A549 (cell line): ENCODE measurements around the gene DSC2. TPM values are rescaled to one million over a fixed set of nuclear protein-coding genes. Genes with fewer than 3 reads are reported as not detected.
A peak's percentile ranks its signal among the peaks of the same experiment; 100 is the strongest.

ENCODE experiments used
- ATAC-seq, 2 experiments: fragments of 200-7000 bp in 1 of 2; fragments of >200 bp in 1 of 2; cut with Nextera tagmentation in 1 of 2; cut with Tn5 transposase in 1 of 2; 3 replicates each; pipeline versions ENCODE4 v1.8.0 to v1.9.1; 2018 to 2020; ENCODE audit warnings: mild to moderate bottlenecking in 1 of 2, moderate library complexity in 1 of 2
- CTCF ChIA-PET: fragments of 300-600 bp; sonication (Branson Sonifier 250); formaldehyde crosslinking; extraction: SDS; loops from one replicate; lab custom pipeline; 2021; ENCODE audit warnings: antibody characterized with exemption, inconsistent platforms; lab: Yijun Ruan, JAX
- POLR2A ChIA-PET: fragments of 350-600 bp; formaldehyde crosslinking; extraction: SDS; loops from one replicate; lab custom pipeline; 2021; ENCODE audit warnings: antibody characterized with exemption, inconsistent platforms; lab: Yijun Ruan, JAX
- DNase-seq, 2 experiments: peaks; one replicate each; pipeline versions ENCODE4 v3.0.0 to v3.0.0-alpha.2; 2011 to 2016; ENCODE audit warnings: low read depth in 1 of 2, low spot score in 1 of 2
- FAIRE-seq: peaks from 2 replicates; lab custom pipeline; 2011; peaks lifted over from hg19 to GRCh38; lab: Jason Lieb, UNC
- H3K27ac ChIP-seq, 2 experiments: fragments of >200 bp; sonication (Bioruptor Twin); formaldehyde crosslinking; 3 replicates each; pipeline ENCODE4 v1.5.1; 2016 to 2017
- H3K4me1 ChIP-seq: fragments of >200 bp; sonication (Bioruptor Twin); formaldehyde crosslinking; 3 replicates; pipeline ENCODE4 v1.6.1; 2016
- H3K4me2 ChIP-seq: fragments of >200 bp; sonication (Bioruptor Twin); formaldehyde crosslinking; 3 replicates; pipeline ENCODE4 v1.6.1; 2016
- H3K4me3 ChIP-seq: fragments of >200 bp; sonication (Bioruptor Twin); formaldehyde crosslinking; 3 replicates; pipeline ENCODE4 v1.5.1; 2016
- H3K9me3 ChIP-seq: fragments of >200 bp; sonication (Bioruptor Twin); formaldehyde crosslinking; 3 replicates; pipeline ENCODE4 v1.6.1; 2016
- BHLHE40 ChIP-seq: IDR thresholded peaks from 2 replicates; pipeline ENCODE4 v1.6.1; 2012; ENCODE audit warnings: low read depth, low read length, inconsistent platforms
- CHD4 ChIP-seq: fragments of 200-600 bp; sonication (generic); IDR thresholded peaks from 2 replicates; pipeline ENCODE4 v1.6.1; 2016; ENCODE audit warnings: antibody characterized with exemption, mild to moderate bottlenecking, borderline replicate concordance
- EHF ChIP-seq: fragments of 250-450 bp; sonication (Bioruptor Pico); IDR thresholded peaks from 2 replicates; pipeline ENCODE4 v1.5.0; 2020; ENCODE audit warnings: mild to moderate bottlenecking
- FOSL2 ChIP-seq, 2 experiments: fragments of 450-650 bp in 1 of 2; fragments of >200 bp in 1 of 2; sonication (Bioruptor Twin) in 1 of 2; formaldehyde crosslinking; IDR thresholded peaks; 2 replicates each; pipeline versions ENCODE4 v1.5.0 to v1.6.1; 2016 to 2020; ENCODE audit warnings: mild to moderate bottlenecking in 1 of 2, moderate library complexity in 1 of 2
- GATA3 ChIP-seq: IDR thresholded peaks from 2 replicates; pipeline ENCODE4 v1.6.1; 2012; ENCODE audit warnings: borderline replicate concordance
- HEYL ChIP-seq: fragments of 250-450 bp; sonication (Bioruptor Pico); IDR thresholded peaks from 2 replicates; pipeline ENCODE4 v1.8.0; 2021; ENCODE audit warnings: mild to moderate bottlenecking, moderate library complexity
- HOXA7 ChIP-seq: fragments of 250-450 bp; sonication (Bioruptor Pico); IDR thresholded peaks from 2 replicates; pipeline ENCODE4 v1.5.0; 2020; ENCODE audit warnings: mild to moderate bottlenecking, moderate library complexity
- HOXB13 ChIP-seq: fragments of 250-450 bp; sonication (Bioruptor Pico); IDR thresholded peaks from 2 replicates; pipeline ENCODE4 v1.5.0; 2020; ENCODE audit warnings: low read depth, mild to moderate bottlenecking, moderate library complexity
- JUN ChIP-seq, 2 experiments: fragments of >200 bp; sonication (Bioruptor Twin); formaldehyde crosslinking; IDR thresholded peaks; 2 replicates in 1 of 2; 3 replicates in 1 of 2; pipeline ENCODE4 v1.6.1; 2016 to 2017
- KDM5A ChIP-seq: fragments of 200-600 bp; sonication (generic); IDR thresholded peaks from 2 replicates; pipeline ENCODE4 v1.6.1; 2016; ENCODE audit warnings: antibody characterized with exemption, mild to moderate bottlenecking
- MAFK ChIP-seq: fragments of 450-650 bp; IDR thresholded peaks from 2 replicates; pipeline ENCODE4 v1.6.1; 2014; ENCODE audit not compliant: partially characterized antibody
- NFE2L2 ChIP-seq: fragments of 150-350 bp; conservative IDR thresholded peaks from 2 replicates; pipeline ENCODE4 v1.6.1; 2014; ENCODE audit warnings: low read length
- POLR2A ChIP-seq: IDR thresholded peaks from 2 replicates; pipeline ENCODE4 v1.6.1; 2012; ENCODE audit warnings: mild to moderate bottlenecking, low read length
- RCOR1 ChIP-seq: fragments of 150-350 bp; IDR thresholded peaks from 2 replicates; pipeline ENCODE4 v1.6.1; 2014; ENCODE audit warnings: antibody characterized with exemption, low read length, low read depth
- RFX5 ChIP-seq: fragments of 450-650 bp; IDR thresholded peaks from 2 replicates; pipeline ENCODE4 v1.7.1; 2014; ENCODE audit warnings: antibody characterized with exemption, mild to moderate bottlenecking, moderate library complexity
- RNF2 ChIP-seq: fragments of 200-600 bp; sonication (generic); IDR thresholded peaks from 2 replicates; pipeline ENCODE4 v1.6.1; 2016; ENCODE audit warnings: low read depth, mild to moderate bottlenecking, antibody characterized with exemption, moderate library complexity, borderline replicate concordance
- SMC3 ChIP-seq: fragments of >200 bp; sonication (Bioruptor Twin); formaldehyde crosslinking; IDR thresholded peaks from 3 replicates; pipeline ENCODE4 v1.6.1; 2018; ENCODE audit warnings: inconsistent platforms
- SREBF2 ChIP-seq: fragments of 450-650 bp; IDR thresholded peaks from 2 replicates; pipeline ENCODE4 v1.6.1; 2014; ENCODE audit warnings: mild to moderate bottlenecking, moderate library complexity
- TP53 ChIP-seq: fragments of 250-450 bp; sonication (Bioruptor Pico); IDR thresholded peaks from 2 replicates; pipeline ENCODE4 v1.5.0; 2021; ENCODE audit warnings: mild to moderate bottlenecking, moderate library complexity
- ZSCAN20 ChIP-seq: fragments of 250-450 bp; sonication (Bioruptor Pico); IDR thresholded peaks from 2 replicates; pipeline ENCODE4 v1.8.0; 2022; ENCODE audit warnings: mild to moderate bottlenecking, moderate library complexity
- WGBS: methylation state at CpG from one replicate; pipeline ENCODE4 v1.1.6; 2017; ENCODE audit errors: missing lambda C conversion rate; 5-methylcytosine and 5-hydroxymethylcytosine counted together
- polyA plus RNA-seq, 4 experiments: library from polyadenylated mRNA; depleted of rRNA in 3 of 4; stranded (reverse); fragments of >200 nt; fragmentation: RNase III in 1 of 4; extraction: RNeasy Plus Mini Kit Qiagen cat#74134 plus additional on column Dnase treatment in 1 of 4; gene quantifications; 2 replicates in 3 of 4; 3 replicates in 1 of 4; pipeline ENCODE4 v1.2.3, GENCODE V29; 2011 to 2017
- TF ChIP-seq, protein P1 (sequence below): fragments of 200-600 bp; sonication (generic); IDR thresholded peaks from 2 replicates; pipeline ENCODE4 v1.6.1; 2016; ENCODE audit warnings: antibody characterized with exemption, mild to moderate bottlenecking, moderate library complexity
- TF ChIP-seq, protein P2 (sequence below): fragments of 250-450 bp; sonication (Bioruptor Pico); IDR thresholded peaks from 2 replicates; pipeline ENCODE4 v1.5.0; 2020; ENCODE audit warnings: low read depth, mild to moderate bottlenecking, moderate library complexity
- TF ChIP-seq, protein P3 (sequence below): fragments of 450-650 bp; IDR thresholded peaks from 2 replicates; pipeline ENCODE4 v1.6.1; 2014; ENCODE audit warnings: antibody characterized with exemption
- TF ChIP-seq, protein P4 (sequence below): fragments of >200 bp; sonication (Bioruptor Twin); formaldehyde crosslinking; IDR thresholded peaks from 3 replicates; pipeline ENCODE4 v1.6.1; 2016

Gene DSC2
- polyA plus RNA-seq, 2 of the 4 experiments (the other 2 are of a cell fraction): 0.63 to 2.0 TPM

DNA sequence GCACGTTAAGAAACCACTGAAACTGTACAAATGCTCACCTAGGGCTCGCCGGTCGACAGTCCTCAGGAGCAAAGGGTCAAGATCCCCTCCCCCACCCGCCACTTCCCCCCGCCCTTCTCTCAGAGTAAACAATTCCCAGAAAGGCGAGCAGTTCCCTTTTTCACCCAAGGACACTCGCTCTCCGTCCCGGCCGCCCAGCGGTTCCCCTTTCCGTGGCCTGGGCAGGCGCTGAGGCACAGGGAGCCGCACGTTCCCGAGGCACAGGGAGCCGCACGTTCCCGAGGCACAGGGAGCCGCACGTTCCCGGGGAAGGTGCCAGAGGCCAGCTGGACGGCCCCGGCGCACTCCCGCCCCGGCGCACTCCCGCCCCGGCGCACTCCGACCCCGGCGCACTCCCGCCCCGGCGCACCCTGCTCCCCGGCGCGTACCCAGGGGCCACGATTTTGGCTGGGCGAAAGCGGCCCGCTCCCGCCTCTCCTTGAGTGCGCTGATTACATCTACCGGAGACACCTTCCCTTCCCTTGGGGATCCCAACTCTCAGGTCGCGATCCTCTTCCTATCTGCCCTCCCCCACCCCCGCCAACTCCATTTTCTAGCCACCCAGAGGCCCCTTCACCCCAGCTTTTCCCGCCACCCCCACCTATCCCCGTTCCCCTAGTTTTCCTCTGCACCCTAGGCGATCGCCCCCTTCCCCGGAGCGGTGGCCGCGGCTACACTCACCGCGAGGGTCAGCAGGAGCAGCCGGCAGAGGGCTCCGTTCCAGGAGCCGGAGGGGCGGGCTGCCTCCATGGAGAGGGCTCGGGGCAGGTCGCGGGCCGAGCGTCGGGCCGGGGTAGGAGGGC is 817 bp downstream of the DSC2 start (continued):
- TF ChIP-seq, protein P1, sequence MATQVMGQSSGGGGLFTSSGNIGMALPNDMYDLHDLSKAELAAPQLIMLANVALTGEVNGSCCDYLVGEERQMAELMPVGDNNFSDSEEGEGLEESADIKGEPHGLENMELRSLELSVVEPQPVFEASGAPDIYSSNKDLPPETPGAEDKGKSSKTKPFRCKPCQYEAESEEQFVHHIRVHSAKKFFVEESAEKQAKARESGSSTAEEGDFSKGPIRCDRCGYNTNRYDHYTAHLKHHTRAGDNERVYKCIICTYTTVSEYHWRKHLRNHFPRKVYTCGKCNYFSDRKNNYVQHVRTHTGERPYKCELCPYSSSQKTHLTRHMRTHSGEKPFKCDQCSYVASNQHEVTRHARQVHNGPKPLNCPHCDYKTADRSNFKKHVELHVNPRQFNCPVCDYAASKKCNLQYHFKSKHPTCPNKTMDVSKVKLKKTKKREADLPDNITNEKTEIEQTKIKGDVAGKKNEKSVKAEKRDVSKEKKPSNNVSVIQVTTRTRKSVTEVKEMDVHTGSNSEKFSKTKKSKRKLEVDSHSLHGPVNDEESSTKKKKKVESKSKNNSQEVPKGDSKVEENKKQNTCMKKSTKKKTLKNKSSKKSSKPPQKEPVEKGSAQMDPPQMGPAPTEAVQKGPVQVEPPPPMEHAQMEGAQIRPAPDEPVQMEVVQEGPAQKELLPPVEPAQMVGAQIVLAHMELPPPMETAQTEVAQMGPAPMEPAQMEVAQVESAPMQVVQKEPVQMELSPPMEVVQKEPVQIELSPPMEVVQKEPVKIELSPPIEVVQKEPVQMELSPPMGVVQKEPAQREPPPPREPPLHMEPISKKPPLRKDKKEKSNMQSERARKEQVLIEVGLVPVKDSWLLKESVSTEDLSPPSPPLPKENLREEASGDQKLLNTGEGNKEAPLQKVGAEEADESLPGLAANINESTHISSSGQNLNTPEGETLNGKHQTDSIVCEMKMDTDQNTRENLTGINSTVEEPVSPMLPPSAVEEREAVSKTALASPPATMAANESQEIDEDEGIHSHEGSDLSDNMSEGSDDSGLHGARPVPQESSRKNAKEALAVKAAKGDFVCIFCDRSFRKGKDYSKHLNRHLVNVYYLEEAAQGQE: no peak
- TF ChIP-seq NFE2L2 (no peak), HOXB13 (CRISPR knock-in tag) (no peak), POLR2A (no peak), HEYL (CRISPR knock-in tag) (no peak), RFX5 (no peak), FOSL2 (IDR thresholded peaks at IDR 0.05) (no peak), FOSL2 (CRISPR knock-in tag; IDR thresholded peaks at IDR 0.05) (no peak), EHF (CRISPR knock-in tag) (no peak), CHD4 (no peak)
- TF ChIP-seq, protein P2, sequence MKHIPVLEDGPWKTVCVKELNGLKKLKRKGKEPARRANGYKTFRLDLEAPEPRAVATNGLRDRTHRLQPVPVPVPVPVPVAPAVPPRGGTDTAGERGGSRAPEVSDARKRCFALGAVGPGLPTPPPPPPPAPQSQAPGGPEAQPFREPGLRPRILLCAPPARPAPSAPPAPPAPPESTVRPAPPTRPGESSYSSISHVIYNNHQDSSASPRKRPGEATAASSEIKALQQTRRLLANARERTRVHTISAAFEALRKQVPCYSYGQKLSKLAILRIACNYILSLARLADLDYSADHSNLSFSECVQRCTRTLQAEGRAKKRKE: no peak
- TF ChIP-seq, all 56 proteins: peak for 3

DNA sequence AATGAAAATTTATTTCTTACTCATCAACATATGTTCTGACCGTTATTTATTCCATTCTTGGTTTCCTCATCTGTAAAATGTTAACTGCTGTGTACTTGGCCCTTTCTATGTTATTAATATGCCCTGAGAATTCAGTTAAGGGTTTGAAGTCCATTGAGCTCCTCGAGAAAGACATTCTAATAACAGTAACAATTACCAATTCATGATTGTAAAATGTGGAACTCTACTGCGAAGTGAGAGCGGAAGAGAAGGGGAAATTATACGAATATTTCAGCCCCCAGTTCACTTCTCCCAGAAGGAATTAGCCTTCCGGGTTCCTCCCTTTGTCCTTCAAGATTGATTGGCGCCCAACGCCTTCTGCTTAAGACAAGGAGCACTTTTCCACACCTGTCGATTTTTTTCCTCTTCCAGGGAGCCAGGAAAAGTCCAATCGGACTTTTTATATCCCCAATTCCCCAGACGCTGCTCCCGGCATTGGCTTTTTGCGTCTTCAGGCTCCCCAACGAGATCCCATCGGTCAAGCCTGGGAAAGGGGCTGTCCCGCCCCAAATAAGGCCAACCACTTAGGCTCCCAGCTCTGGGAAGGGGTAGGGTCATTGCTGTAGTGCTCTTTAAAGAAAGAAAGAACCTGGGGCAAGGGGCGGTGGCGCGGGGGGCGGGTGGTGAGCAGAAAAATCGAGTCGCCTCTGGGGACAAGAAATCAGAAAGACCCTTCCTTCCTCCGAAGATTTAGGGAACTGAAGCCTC is 1.6 kb downstream of the DSC2 start:
- peak overlapping the region; percentile 72 for H3K4me2 ChIP-seq
- no peak for FAIRE-seq
- no peaks in the 10 kb centered on the region for H3K9me3 ChIP-seq
- peak overlapping the region; percentile 74 for H3K4me3 ChIP-seq
- ATAC-seq: peak; percentile 7 to 16; a peak in 2 of 6 replicates
- ChIA-PET POLR2A (no interaction called here), CTCF (interaction anchor here (1.0 to 1.9 kb wide), 4 partner anchors 14 to 463 kb away, joined by 3 to 5 read pairs (median 4); no protein-coding TSS in a partner anchor)
- WGBS: 30% methylated on average over 16 of the region's 23 CpGs
- peak overlapping the region; percentile 71 to 89 for H3K27ac ChIP-seq
- no peaks in the 10 kb centered on the region for H3K4me1 ChIP-seq
- TF ChIP-seq BHLHE40: no peak
- no peak for TF ChIP-seq RCOR1
- no peak for TF ChIP-seq JUN (IDR thresholded peaks at IDR 0.05)
- TF ChIP-seq RNF2: no peak
- TF ChIP-seq SREBF2: no peak
- no peak for TF ChIP-seq KDM5A
- TF ChIP-seq HOXA7 (CRISPR knock-in tag): no peak
- TF ChIP-seq CHD4: no peak
- no peak for TF ChIP-seq POLR2A
- no peak for TF ChIP-seq GATA3
- TF ChIP-seq, protein P3, sequence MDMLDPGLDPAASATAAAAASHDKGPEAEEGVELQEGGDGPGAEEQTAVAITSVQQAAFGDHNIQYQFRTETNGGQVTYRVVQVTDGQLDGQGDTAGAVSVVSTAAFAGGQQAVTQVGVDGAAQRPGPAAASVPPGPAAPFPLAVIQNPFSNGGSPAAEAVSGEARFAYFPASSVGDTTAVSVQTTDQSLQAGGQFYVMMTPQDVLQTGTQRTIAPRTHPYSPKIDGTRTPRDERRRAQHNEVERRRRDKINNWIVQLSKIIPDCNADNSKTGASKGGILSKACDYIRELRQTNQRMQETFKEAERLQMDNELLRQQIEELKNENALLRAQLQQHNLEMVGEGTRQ: no peak
- no peak for TF ChIP-seq SMC3
- TF ChIP-seq MAFK: no peak
- no peak for TF ChIP-seq ZSCAN20 (CRISPR knock-in tag)
- TF ChIP-seq, protein P4, sequence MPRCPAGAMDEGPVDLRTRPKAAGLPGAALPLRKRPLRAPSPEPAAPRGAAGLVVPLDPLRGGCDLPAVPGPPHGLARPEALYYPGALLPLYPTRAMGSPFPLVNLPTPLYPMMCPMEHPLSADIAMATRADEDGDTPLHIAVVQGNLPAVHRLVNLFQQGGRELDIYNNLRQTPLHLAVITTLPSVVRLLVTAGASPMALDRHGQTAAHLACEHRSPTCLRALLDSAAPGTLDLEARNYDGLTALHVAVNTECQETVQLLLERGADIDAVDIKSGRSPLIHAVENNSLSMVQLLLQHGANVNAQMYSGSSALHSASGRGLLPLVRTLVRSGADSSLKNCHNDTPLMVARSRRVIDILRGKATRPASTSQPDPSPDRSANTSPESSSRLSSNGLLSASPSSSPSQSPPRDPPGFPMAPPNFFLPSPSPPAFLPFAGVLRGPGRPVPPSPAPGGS: no peak
- TF ChIP-seq TP53 (CRISPR knock-in tag): no peak
- no peak for DNase-seq
